Activated naive CD4-positive, alpha-beta T cell treated with anti-CD3 and anti-CD28 coated beads for 36 hours (primary cell): ENCODE data around the gene KLHL10. TPM values are rescaled to one million over a fixed set of nuclear protein-coding genes. Genes with fewer than 3 reads are reported as not detected.

Source experiments
- CTCF ChIA-PET: fragments of 350-600 bp; sonication (Branson Sonifier 250); formaldehyde crosslinking; loops from one replicate; lab custom pipeline; 2021; ENCODE audit warnings: antibody characterized with exemption; lab: Charles Lee
- DNase-seq: peaks from one replicate; pipeline ENCODE4 v3.0.0-alpha.2; 2020
- H3K27ac Mint-ChIP-seq: one replicate; pipeline ENCODE4 v1.8.0; 2021; ENCODE audit warnings: mild to moderate bottlenecking, mixed read lengths
- H3K27me3 Mint-ChIP-seq: one replicate; pipeline ENCODE4 v1.8.0; 2021; ENCODE audit warnings: low read depth, mixed read lengths
- H3K36me3 Mint-ChIP-seq: one replicate; pipeline ENCODE4 v1.8.0; 2021; ENCODE audit warnings: low read depth, mixed read lengths
- H3K4me1 Mint-ChIP-seq: one replicate; pipeline ENCODE4 v1.8.0; 2021; ENCODE audit warnings: low read depth, mixed read lengths
- H3K4me3 Mint-ChIP-seq: one replicate; pipeline ENCODE4 v1.8.0; 2021; ENCODE audit warnings: mild to moderate bottlenecking, moderate library complexity, mixed read lengths
- H3K9me3 Mint-ChIP-seq: one replicate; pipeline ENCODE4 v1.8.0; 2021; ENCODE audit warnings: mixed read lengths
- intact Hi-C: fragments of 100-400 bp; cut with micrococcal nuclease; formaldehyde crosslinking; loops from one replicate; pipeline ENCODE4 v1.15.1; 2023
- total RNA-seq, 2 experiments: library from RNA; stranded (reverse); gene quantifications; one replicate each; pipeline ENCODE4 v1.2.3, GENCODE V29; 2021

KLHL10 gene
- total RNA-seq, 2 experiments from 2014 or later = not detected

DNA sequence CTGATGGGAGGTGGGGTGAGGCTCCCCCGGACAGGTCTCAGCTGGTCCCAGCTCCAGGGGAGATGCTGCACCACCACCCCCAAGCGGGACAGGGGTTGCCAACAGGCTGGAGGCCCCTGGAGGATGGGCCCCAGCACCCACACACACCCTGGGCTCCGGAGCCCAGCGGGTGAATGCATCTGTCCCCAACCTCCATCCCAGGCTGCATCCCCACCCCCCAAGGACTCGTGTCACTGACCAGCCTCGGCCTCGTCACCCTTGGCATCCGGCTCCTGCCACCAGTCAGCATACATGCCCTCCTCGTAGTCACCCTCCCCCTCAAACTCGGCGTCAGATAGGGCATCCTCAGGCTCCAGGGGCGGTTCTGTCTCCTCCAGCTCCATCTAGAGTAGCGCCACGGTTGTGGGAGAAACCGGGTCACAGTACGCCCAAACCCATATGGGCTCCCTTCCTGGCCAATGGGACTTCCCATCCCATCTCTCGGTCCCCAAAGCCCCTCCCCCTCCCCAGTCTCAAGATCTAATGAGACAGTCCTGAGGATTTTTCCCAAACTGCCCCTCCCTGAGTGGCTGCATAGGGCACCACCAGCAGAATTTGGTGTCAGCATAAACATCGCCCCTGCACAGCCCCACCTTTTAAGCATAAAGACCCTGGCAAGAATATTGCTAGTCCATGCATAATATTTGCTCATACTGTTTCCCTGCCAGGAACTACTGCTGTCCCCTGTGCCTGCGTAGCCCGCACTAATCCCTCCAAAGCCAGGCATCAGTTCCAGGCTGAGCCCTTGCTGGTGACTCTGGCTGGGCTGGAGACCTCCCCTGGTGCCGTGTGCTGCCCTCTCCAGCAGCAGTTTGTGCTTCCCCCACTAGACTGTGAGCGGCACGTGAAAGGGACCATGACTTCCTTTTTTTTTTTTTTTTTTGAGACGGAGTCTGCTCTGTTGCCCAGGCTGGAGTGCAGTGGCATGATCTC, 34.3 kb upstream of the KLHL10 start:
- H3K36me3 Mint-ChIP-seq = no peaks in the 10 kb centered on the region
- no peak for DNase-seq
- no peak overlapping the region for H3K27ac Mint-ChIP-seq
- H3K4me1 Mint-ChIP-seq = no peaks in the 10 kb centered on the region
- intact Hi-C loops = no loop called here
- no peak overlapping the region for H3K4me3 Mint-ChIP-seq
- CTCF ChIA-PET = interaction anchor here (1.1 to 4.1 kb wide), 4 partner anchors 7 to 106 kb away, joined by 3 to 33 read pairs (median 12); partner anchors contain the start of gene P3H4
- H3K9me3 Mint-ChIP-seq = no peaks in the 10 kb centered on the region
- H3K27me3 Mint-ChIP-seq = no peaks in the 10 kb centered on the region

- no peak for DNase-seq
- H3K27me3 Mint-ChIP-seq = no peaks in the 10 kb centered on the region
- intact Hi-C loops = no loop called here
- no peaks in the 10 kb centered on the region for H3K9me3 Mint-ChIP-seq
- CTCF ChIA-PET = interaction anchor here (0.5 to 1.0 kb wide), 3 partner anchors 11 to 114 kb away, joined by 3 to 4 read pairs (median 4); no protein-coding TSS in a partner anchor
- H3K4me3 Mint-ChIP-seq = no peak overlapping the region
- peaks cover 10% of the 10 kb centered on the region for H3K4me1 Mint-ChIP-seq
- H3K27ac Mint-ChIP-seq = no peak overlapping the region
- H3K36me3 Mint-ChIP-seq = no peaks in the 10 kb centered on the region
Observed at GRCh38 chr17:41806685-41807445, 30.8 kb upstream of the KLHL10 start.

GRCh38 chr17:41810659-41811548, 26.7 kb upstream of the KLHL10 start:
- Mint-ChIP-seq H3K9me3 (no peaks in the 10 kb centered on the region), H3K4me3 (peak overlapping the region; percentile 73), H3K4me1 (peaks cover 18% of the 10 kb centered on the region), H3K27ac (no peak overlapping the region), H3K36me3 (no peaks in the 10 kb centered on the region), H3K27me3 (peaks cover 10% of the 10 kb centered on the region)
- no peak for DNase-seq
- CTCF ChIA-PET = interaction anchor here (0.7 to 2.9 kb wide), 9 partner anchors 9 to 118 kb away, joined by 3 to 21 read pairs (median 4); partner anchors contain the start of gene KLHL11
- intact Hi-C loops = loop anchor here (2.0 to 5.0 kb wide), 2 partner anchors 54 to 124 kb away; partner anchors contain the start of genes EIF1 and KLHL11

GRCh38 chr17:41811549-41812380, 25.9 kb upstream of the KLHL10 start, which contains the start of gene P3H4:
Gene P3H4 (minus strand): TSS chr17:41811949. CDS start chr17:41811915, 34 bp downstream.
- H3K36me3 Mint-ChIP-seq = no peaks in the 10 kb centered on the region
- CTCF ChIA-PET = interaction anchor here (0.6 to 2.9 kb wide), 10 partner anchors 9 to 117 kb away, joined by 3 to 21 read pairs (median 4); partner anchors contain the start of gene KLHL11
- peak; percentile 76 for DNase-seq
- intact Hi-C loops = loop anchor here (2.0 to 5.0 kb wide), 2 partner anchors 53 to 124 kb away; partner anchors contain the start of genes EIF1 and KLHL11
- H3K27me3 Mint-ChIP-seq = peaks cover 10% of the 10 kb centered on the region
- H3K4me1 Mint-ChIP-seq = peaks cover 18% of the 10 kb centered on the region
- H3K4me3 Mint-ChIP-seq = peak within 1 kb of the TSS; percentile 75
- no peak within 1 kb of the TSS for H3K27ac Mint-ChIP-seq
- no peaks in the 10 kb centered on the region for H3K9me3 Mint-ChIP-seq

- Mint-ChIP-seq H3K4me3 (peak within 1 kb of the TSS; percentile 75), H3K9me3 (no peaks in the 10 kb centered on the region), H3K27me3 (peaks cover 10% of the 10 kb centered on the region), H3K27ac (no peak within 1 kb of the TSS), H3K36me3 (no peaks in the 10 kb centered on the region), H3K4me1 (peaks cover 18% of the 10 kb centered on the region)
- intact Hi-C loops = loop anchor here (5.0 kb wide), 1 partner anchor 125 kb away; the partner anchor contains the start of gene EIF1
- DNase-seq = peak; percentile 34
- CTCF ChIA-PET = interaction anchor here (0.6 to 2.9 kb wide), 2 partner anchors 11 to 114 kb away, joined by 4 to 21 read pairs; no protein-coding TSS in a partner anchor
Observed at GRCh38 chr17:41812381-41813151, 25.1 kb upstream of the KLHL10 start, which contains the start of gene FKBP10. Gene FKBP10 (plus strand): TSS chr17:41813004. CDS start chr17:41813035, 31 bp downstream.

DNA sequence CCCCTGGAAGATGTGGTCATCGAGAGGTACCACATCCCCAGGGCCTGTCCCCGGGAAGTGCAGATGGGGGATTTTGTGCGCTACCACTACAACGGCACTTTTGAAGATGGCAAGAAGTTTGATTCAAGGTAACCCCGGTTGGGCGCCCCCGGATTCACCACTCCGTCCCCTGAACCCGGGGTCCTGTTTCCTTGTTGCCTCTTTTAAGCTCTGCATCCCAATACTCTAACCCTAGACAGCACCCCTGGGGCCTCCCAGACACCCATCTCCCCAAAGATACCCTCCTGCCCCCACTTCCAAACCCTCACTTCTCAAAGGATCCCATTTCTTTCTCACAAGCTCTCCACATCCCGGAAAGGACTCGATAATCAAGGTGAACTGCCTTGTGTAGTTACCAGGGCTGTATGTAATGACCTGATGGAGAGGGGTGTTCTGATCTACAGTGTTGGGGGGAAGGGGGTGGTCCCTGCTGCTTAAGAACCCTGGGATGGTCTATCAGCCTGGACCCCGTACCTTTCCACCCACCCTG, 24.4 kb upstream of the KLHL10 start:
- Mint-ChIP-seq H3K4me1 (peaks cover 18% of the 10 kb centered on the region), H3K4me3 (peak overlapping the region; percentile 53), H3K36me3 (no peaks in the 10 kb centered on the region), H3K9me3 (no peaks in the 10 kb centered on the region), H3K27me3 (peaks cover 10% of the 10 kb centered on the region), H3K27ac (no peak overlapping the region)
- intact Hi-C loops = loop anchor here (5.0 kb wide), 1 partner anchor 126 kb away; the partner anchor contains the start of gene EIF1
- CTCF ChIA-PET = no interaction called here
- DNase-seq = no peak

DNA sequence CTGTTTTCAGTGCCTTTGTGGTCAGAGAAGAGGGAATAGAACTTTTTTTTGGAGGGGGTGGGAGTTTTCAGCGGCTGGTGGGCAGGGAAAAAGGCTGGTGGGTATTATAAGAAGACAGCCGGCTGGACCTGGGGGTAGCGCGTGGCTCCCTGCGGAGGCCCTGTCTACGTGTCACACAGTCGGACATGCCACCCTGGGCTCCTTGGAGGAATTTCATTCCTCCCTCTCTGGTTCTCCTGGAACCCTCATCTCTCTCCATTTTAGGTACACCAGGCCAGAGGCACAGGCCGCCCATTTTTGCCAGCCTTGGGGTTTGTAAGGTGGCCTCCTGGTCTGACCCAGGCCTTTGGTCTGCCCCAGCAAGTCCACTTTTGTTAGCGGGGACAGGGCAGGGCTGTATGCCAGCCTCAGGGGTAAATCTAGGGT, 23.9 kb upstream of the KLHL10 start:
- H3K36me3 Mint-ChIP-seq = no peaks in the 10 kb centered on the region
- CTCF ChIA-PET = interaction anchor here (1.1 kb wide), 1 partner anchor 12 kb away, joined by 4 read pairs; no protein-coding TSS in a partner anchor
- H3K4me3 Mint-ChIP-seq = no peak overlapping the region
- intact Hi-C loops = loop anchor here (5.0 kb wide), 1 partner anchor 126 kb away; the partner anchor contains the start of gene EIF1
- no peak overlapping the region for H3K27ac Mint-ChIP-seq
- peaks cover 10% of the 10 kb centered on the region for H3K27me3 Mint-ChIP-seq
- no peak for DNase-seq
- peaks cover 18% of the 10 kb centered on the region for H3K4me1 Mint-ChIP-seq
- H3K9me3 Mint-ChIP-seq = no peaks in the 10 kb centered on the region

GRCh38 chr17:41814195-41814594, 23.4 kb upstream of the KLHL10 start:
- Mint-ChIP-seq H3K4me3 (no peak overlapping the region), H3K4me1 (peaks cover 18% of the 10 kb centered on the region), H3K36me3 (no peaks in the 10 kb centered on the region), H3K9me3 (no peaks in the 10 kb centered on the region), H3K27ac (no peak overlapping the region), H3K27me3 (peaks cover 10% of the 10 kb centered on the region)
- no peak for DNase-seq
- intact Hi-C loops = loop anchor here (5.0 kb wide), 1 partner anchor 127 kb away; the partner anchor contains the start of gene EIF1
- CTCF ChIA-PET = interaction anchor here (0.7 to 1.1 kb wide), 3 partner anchors 12 to 30 kb away, joined by 3 to 4 read pairs (median 3); no protein-coding TSS in a partner anchor

DNA sequence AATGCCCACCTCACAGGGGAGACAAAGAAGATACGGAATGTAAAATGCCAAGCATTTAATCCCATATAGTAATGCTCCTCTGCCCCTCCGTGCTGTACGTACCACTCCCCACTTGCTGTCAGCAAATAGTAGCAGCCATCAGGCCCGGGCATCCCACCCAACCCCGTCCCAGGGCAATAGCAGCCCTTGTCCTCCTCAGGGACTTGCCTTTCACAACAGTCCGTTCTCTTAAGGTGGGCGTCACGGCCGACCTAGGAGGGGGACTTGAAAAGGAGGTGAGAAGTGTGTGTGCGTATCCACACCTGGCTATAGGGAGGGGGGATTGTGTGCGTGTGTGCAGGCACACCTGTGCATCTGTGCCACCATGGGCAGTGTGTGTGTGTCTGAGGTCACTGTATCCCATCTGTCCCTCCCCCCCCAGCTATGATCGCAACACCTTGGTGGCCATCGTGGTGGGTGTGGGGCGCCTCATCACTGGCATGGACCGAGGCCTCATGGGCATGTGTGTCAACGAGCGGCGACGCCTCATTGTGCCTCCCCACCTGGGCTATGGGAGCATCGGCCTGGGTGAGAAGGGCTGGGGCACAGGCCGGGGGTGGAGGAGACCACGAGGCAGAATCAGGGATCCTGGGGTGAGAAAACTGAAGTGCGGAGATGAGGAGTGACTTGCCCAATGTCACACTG, 20.8 kb upstream of the KLHL10 start:
- H3K9me3 Mint-ChIP-seq = no peaks in the 10 kb centered on the region
- no peak overlapping the region for H3K4me3 Mint-ChIP-seq
- DNase-seq = no peak
- CTCF ChIA-PET = no interaction called here
- peaks cover 8% of the 10 kb centered on the region for H3K4me1 Mint-ChIP-seq
- no peaks in the 10 kb centered on the region for H3K36me3 Mint-ChIP-seq
- peaks cover 10% of the 10 kb centered on the region for H3K27me3 Mint-ChIP-seq
- no peak overlapping the region for H3K27ac Mint-ChIP-seq
- intact Hi-C loops = no loop called here
